GM18511 (cell line): ENCODE measurements around the gene PI3.

ENCODE experiments used
- ATAC-seq: cut with Tn5 transposase; IDR thresholded peaks from one replicate; pipeline ENCODE4 v1.9.1; 2021; ENCODE audit warnings: mild to moderate bottlenecking, moderate library complexity; ENCODE audit not compliant: unreplicated experiment

The PI3 gene

DNA sequence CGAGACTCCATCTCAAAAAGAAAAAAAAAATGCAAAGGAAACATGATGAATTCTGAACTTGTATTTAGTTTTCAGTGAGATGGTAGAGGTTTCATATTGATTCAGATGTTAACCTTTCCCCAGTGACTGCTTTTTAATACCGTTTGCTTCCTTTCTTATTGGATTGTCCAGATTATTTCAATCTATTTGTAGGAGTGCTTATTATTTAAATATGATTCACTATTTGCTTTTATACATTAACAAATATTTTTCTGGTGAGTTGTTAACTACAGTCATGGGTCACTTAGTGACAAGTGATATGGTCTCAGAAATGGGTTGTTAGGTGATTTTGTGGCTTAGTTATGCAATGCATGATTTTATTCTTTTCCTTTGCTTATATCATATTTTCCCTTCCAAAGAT is 8.4 kb downstream of the PI3 start:
- no peak for ATAC-seq

DNA sequence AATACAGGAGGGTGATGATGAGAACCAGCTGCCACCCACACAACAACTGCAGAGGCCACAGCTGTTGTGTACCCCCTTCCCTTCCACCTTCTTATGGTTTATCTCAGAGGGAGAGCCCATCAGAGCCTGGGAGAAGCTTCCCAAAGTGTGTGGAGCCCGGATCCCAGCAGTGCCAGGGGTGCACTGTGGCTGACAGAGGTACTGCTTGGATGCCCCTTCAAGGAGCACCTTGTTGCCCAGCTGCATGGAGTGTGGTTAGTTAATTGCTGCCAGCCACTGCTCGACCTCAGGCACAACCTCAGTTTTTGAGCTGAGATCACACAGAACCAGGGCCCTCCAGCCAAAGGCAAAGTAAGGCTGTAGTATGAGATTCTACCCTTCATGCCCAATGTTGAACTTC is 13.0 kb downstream of the PI3 start:
- ATAC-seq: no peak

DNA sequence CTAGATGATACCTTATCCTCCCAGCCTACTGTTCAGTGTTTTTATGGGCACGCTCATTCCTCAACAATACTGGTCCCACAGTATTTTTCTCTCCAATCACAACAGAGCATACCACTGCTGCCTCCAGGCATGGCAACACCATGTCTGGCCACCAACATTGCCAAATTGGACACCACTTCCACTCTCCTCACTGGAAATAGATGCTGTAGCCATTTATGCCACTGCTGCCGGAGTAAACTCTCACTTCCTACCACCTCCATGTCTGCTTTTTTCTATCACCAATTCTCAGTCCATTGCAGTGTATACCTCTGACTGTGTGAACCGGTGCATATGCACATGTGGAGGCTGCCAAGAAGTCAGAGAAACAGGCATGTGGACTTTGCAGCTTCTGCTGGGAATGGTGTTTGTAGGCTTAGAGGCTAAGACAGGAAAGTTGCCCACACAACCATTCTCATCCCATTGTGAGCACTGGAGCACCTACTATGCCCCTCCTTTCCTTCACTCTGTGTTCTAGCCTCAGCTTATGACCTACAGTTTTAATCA is 14.4 kb downstream of the PI3 start:
- ATAC-seq: no peak

DNA sequence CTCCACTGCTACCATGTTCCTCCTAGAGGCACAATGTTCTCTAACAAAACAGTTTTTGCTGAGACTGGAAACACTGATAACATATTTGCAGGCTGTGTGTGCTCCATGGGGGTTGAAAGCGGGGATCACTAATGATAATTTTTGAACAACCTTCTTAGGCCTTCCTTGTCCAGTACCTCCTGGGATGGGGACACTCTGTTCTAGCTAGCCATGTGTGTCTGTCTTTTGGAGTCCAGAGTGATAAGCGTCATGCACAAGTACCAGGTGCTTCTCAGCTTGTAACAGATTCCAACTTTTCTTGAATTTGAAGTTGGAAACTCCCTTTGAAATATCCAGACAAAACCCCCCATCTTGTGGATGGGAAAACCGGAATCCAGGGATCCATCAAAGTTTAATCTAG is 15.2 kb downstream of the PI3 start:
- ATAC-seq: no peak

GRCh38 chr20:45191926-45192325 is 17.2 kb downstream of the PI3 start:
- ATAC-seq: no peak

GRCh38 chr20:45193331-45193730 is 18.6 kb downstream of the PI3 start:
- no peak for ATAC-seq

- ATAC-seq: no peak
Measured at GRCh38 chr20:45206725-45207124, 32.0 kb downstream of the PI3 start, which contains the start of gene SEMG1. TSS of gene SEMG1 (plus strand) at chr20:45207033. CDS start at chr20:45207054, 21 bp downstream.

DNA sequence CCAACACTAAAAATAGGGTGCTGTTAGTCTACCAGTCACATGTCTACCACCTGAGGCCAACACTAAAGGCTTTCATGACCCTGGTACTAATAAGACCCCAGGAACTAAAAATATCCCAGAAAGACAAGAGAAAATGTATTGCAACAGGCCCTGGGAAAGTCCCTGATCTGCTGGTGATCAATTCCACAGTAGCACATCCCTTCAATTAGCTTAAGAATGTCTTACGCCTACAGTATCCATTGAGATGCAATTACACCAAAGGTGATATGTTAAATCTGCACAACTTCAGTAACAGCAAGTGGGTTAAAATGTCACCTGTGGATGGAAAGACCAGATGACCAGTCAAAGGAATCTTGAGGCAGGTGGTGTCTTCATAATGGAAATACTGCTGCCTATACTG is 35.2 kb downstream of the PI3 start:
- no peak for ATAC-seq

- no peak for ATAC-seq
Measured at GRCh38 chr20:45211569-45212474, 37.1 kb downstream of the PI3 start.

DNA sequence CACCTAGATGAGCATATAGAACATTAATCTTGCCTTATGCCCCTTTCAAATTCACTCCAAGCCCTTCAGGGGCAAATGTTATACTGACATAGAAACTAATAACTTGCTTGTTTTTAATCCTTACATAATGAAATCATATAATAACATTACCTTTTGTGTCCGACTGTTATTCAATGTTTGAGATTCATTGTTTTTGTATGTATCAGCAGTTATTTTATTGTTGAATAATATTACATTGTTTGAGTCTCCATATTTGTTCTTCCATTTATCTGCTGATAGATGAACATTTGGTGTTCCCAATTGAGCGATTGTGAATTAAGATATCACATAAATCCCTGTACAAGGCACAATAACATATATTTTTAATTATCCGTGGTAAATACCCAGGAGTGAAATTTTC is 38.1 kb downstream of the PI3 start:
- no peak for ATAC-seq

GRCh38 chr20:45218124-45218523 is 43.4 kb downstream of the PI3 start:
- ATAC-seq: no peak

- no peak for ATAC-seq
Measured at GRCh38 chr20:45218636-45219035, 43.9 kb downstream of the PI3 start.

- ATAC-seq: no peak
Measured at GRCh38 chr20:45221076-45221475, 46.4 kb downstream of the PI3 start, which contains the start of gene SEMG2. TSS of gene SEMG2 (plus strand) at chr20:45221373. CDS start at chr20:45221390, 17 bp downstream.

GRCh38 chr20:45223136-45223535 is 48.4 kb downstream of the PI3 start:
- no peak for ATAC-seq
